Measurements from ENCODE around the gene KRTAP2-4. TPM values are rescaled to one million over a fixed set of nuclear protein-coding genes. Genes with fewer than 3 reads are reported as not detected.

Gene KRTAP2-4
- total and polyA plus RNA-seq, 4 experiments from 2014 or later, result not detected

GRCh38 chr17:41029633-41030245 lies 35.9 kb downstream of the KRTAP2-4 start, which contains the start of gene KRTAP1-4:
Gene KRTAP1-4, minus strand, starts transcription at chr17:41030195. Its CDS starts 117 bp downstream, at chr17:41030078.
- ChIA-PET CTCF (ENCODE audit: partially characterized antibody) (no interaction called here), POLR2A (ENCODE audit: partially characterized antibody) (no interaction called here)
- no peaks in the 10 kb centered on the region for H3K27me3 ChIP-seq (ENCODE audit: insufficient read depth, low read length)
- Mint-ChIP-seq H3K4me3 (no peak within 1 kb of the TSS), H3K4me1 (no peaks in the 10 kb centered on the region), H3K9me3 (no peaks in the 10 kb centered on the region), H3K27me3 (peaks cover 18 to 23% of the 10 kb centered on the region in 2 donors), H3K36me3 (no peaks in the 10 kb centered on the region), H3K27ac (no peak within 1 kb of the TSS)
- DNase-seq, result peak in 1 of 5 donors; percentile 15
- no peaks in the 10 kb centered on the region for H3K36me3 ChIP-seq (ENCODE audit: insufficient read depth, low read length)
- no peaks in the 10 kb centered on the region for H3K4me1 ChIP-seq (ENCODE audit: insufficient read depth, low read length)
- intact Hi-C loops (cut with micrococcal nuclease), result no loop called here
- H3K9me3 ChIP-seq (ENCODE audit: control insufficient read depth in 1 of 2, low read length in 2 of 2), result no peaks in the 10 kb centered on the region
- H3K4me3 ChIP-seq (ENCODE audit: low read length in 2 of 2), result no peak within 1 kb of the TSS
- no peak within 1 kb of the TSS for H3K27ac ChIP-seq (ENCODE audit: low read depth, low read length)

- H3K4me1 ChIP-seq (ENCODE audit: insufficient read depth, low read length), result no peaks in the 10 kb centered on the region
- H3K9me3 ChIP-seq (ENCODE audit: control insufficient read depth in 1 of 2, low read length in 2 of 2), result no peaks in the 10 kb centered on the region
- no peaks in the 10 kb centered on the region for H3K4me1 Mint-ChIP-seq
- no peaks in the 10 kb centered on the region for H3K27me3 ChIP-seq (ENCODE audit: insufficient read depth, low read length)
- no peak within 1 kb of the TSS for H3K4me3 Mint-ChIP-seq
- H3K36me3 ChIP-seq (ENCODE audit: insufficient read depth, low read length), result no peaks in the 10 kb centered on the region
- no peaks in the 10 kb centered on the region for H3K9me3 Mint-ChIP-seq
- intact Hi-C loops (cut with micrococcal nuclease), result no loop called here
- DNase-seq, result no peak
- peaks cover 17 to 25% of the 10 kb centered on the region in 2 donors for H3K27me3 Mint-ChIP-seq
- POLR2A ChIA-PET (ENCODE audit: partially characterized antibody), result no interaction called here
- H3K27ac Mint-ChIP-seq, result no peak within 1 kb of the TSS
- CTCF ChIA-PET (ENCODE audit: partially characterized antibody), result no interaction called here
- H3K27ac ChIP-seq (ENCODE audit: low read depth, low read length), result no peak within 1 kb of the TSS
- H3K4me3 ChIP-seq (ENCODE audit: low read length in 2 of 2), result no peak within 1 kb of the TSS
- no peaks in the 10 kb centered on the region for H3K36me3 Mint-ChIP-seq
Measured at GRCh38 chr17:41026715-41027471, 38.8 kb downstream of the KRTAP2-4 start, which contains the start of gene KRTAP1-5. Gene KRTAP1-5, minus strand, starts transcription at chr17:41027208. Its CDS starts 53 bp downstream, at chr17:41027155.

GRCh38 chr17:41024697-41025096 lies 41.0 kb downstream of the KRTAP2-4 start:
- Mint-ChIP-seq H3K4me3 (no peak overlapping the region), H3K36me3 (no peaks in the 10 kb centered on the region), H3K27me3 (peaks cover 14 to 16% of the 10 kb centered on the region in 2 donors), H3K27ac (no peak overlapping the region), H3K4me1 (no peaks in the 10 kb centered on the region), H3K9me3 (peaks cover 0 to 6% (median 3%) of the 10 kb centered on the region in 8 donors)
- H3K4me3 ChIP-seq (ENCODE audit: low read length in 2 of 2), result no peak overlapping the region
- no peak for DNase-seq
- H3K27ac ChIP-seq (ENCODE audit: low read depth, low read length), result no peak overlapping the region
- no peaks in the 10 kb centered on the region for H3K36me3 ChIP-seq (ENCODE audit: insufficient read depth, low read length)
- ChIA-PET CTCF (ENCODE audit: partially characterized antibody) (no interaction called here), POLR2A (ENCODE audit: partially characterized antibody) (no interaction called here)
- no peaks in the 10 kb centered on the region for H3K9me3 ChIP-seq (ENCODE audit: control insufficient read depth in 1 of 2, low read length in 2 of 2)
- intact Hi-C loops (cut with micrococcal nuclease), result no loop called here
- no peaks in the 10 kb centered on the region for H3K27me3 ChIP-seq (ENCODE audit: insufficient read depth, low read length)
- no peaks in the 10 kb centered on the region for H3K4me1 ChIP-seq (ENCODE audit: insufficient read depth, low read length)

GRCh38 chr17:41020336-41020735 lies 45.3 kb downstream of the KRTAP2-4 start:
- Mint-ChIP-seq H3K9me3 (peaks cover 0 to 6% (median 3%) of the 10 kb centered on the region in 8 donors), H3K36me3 (no peaks in the 10 kb centered on the region), H3K27me3 (peaks cover 7 to 10% of the 10 kb centered on the region in 2 donors), H3K27ac (no peak overlapping the region), H3K4me1 (no peaks in the 10 kb centered on the region), H3K4me3 (no peak overlapping the region)
- CTCF ChIA-PET (ENCODE audit: partially characterized antibody), result no interaction called here
- no peaks in the 10 kb centered on the region for H3K9me3 ChIP-seq (ENCODE audit: control insufficient read depth in 1 of 2, low read length in 2 of 2)
- POLR2A ChIA-PET (ENCODE audit: partially characterized antibody), result no interaction called here
- H3K27me3 ChIP-seq (ENCODE audit: insufficient read depth, low read length), result no peaks in the 10 kb centered on the region
- no peak overlapping the region for H3K27ac ChIP-seq (ENCODE audit: low read depth, low read length)
- intact Hi-C loops (cut with micrococcal nuclease), result no loop called here
- no peaks in the 10 kb centered on the region for H3K4me1 ChIP-seq (ENCODE audit: insufficient read depth, low read length)
- no peak overlapping the region for H3K4me3 ChIP-seq (ENCODE audit: low read length in 2 of 2)
- no peaks in the 10 kb centered on the region for H3K36me3 ChIP-seq (ENCODE audit: insufficient read depth, low read length)
- DNase-seq, result no peak

- Mint-ChIP-seq H3K36me3 (no peaks in the 10 kb centered on the region), H3K27me3 (peaks cover 8 to 10% of the 10 kb centered on the region in 2 donors), H3K4me3 (no peak overlapping the region), H3K27ac (no peak overlapping the region), H3K9me3 (peaks cover 0 to 6% (median 3%) of the 10 kb centered on the region in 8 donors), H3K4me1 (no peaks in the 10 kb centered on the region)
- POLR2A ChIA-PET (ENCODE audit: partially characterized antibody), result no interaction called here
- no peaks in the 10 kb centered on the region for H3K27me3 ChIP-seq (ENCODE audit: insufficient read depth, low read length)
- CTCF ChIA-PET (ENCODE audit: partially characterized antibody), result no interaction called here
- H3K4me1 ChIP-seq (ENCODE audit: insufficient read depth, low read length), result no peaks in the 10 kb centered on the region
- no peaks in the 10 kb centered on the region for H3K36me3 ChIP-seq (ENCODE audit: insufficient read depth, low read length)
- H3K4me3 ChIP-seq (ENCODE audit: low read length in 2 of 2), result no peak overlapping the region
- intact Hi-C loops (cut with micrococcal nuclease), result no loop called here
- H3K9me3 ChIP-seq (ENCODE audit: control insufficient read depth in 1 of 2, low read length in 2 of 2), result no peaks in the 10 kb centered on the region
- DNase-seq, result no peak
- no peak overlapping the region for H3K27ac ChIP-seq (ENCODE audit: low read depth, low read length)
Measured at GRCh38 chr17:41019415-41019814, 46.3 kb downstream of the KRTAP2-4 start.

GRCh38 chr17:41018541-41018940 lies 47.1 kb downstream of the KRTAP2-4 start:
- ChIA-PET CTCF (ENCODE audit: partially characterized antibody) (no interaction called here), POLR2A (ENCODE audit: partially characterized antibody) (no interaction called here)
- Mint-ChIP-seq H3K27me3 (peaks cover 7 to 8% of the 10 kb centered on the region in 2 donors), H3K4me3 (no peak overlapping the region), H3K36me3 (no peaks in the 10 kb centered on the region), H3K27ac (peak overlapping the region in 1 of 7 donors; percentile 66), H3K9me3 (peaks cover 0 to 6% (median 3%) of the 10 kb centered on the region in 8 donors), H3K4me1 (no peaks in the 10 kb centered on the region)
- H3K27me3 ChIP-seq (ENCODE audit: insufficient read depth, low read length), result no peaks in the 10 kb centered on the region
- no peak for DNase-seq
- H3K4me3 ChIP-seq (ENCODE audit: low read length in 2 of 2), result no peak overlapping the region
- H3K36me3 ChIP-seq (ENCODE audit: insufficient read depth, low read length), result no peaks in the 10 kb centered on the region
- intact Hi-C loops (cut with micrococcal nuclease), result no loop called here
- no peaks in the 10 kb centered on the region for H3K4me1 ChIP-seq (ENCODE audit: insufficient read depth, low read length)
- no peak overlapping the region for H3K27ac ChIP-seq (ENCODE audit: low read depth, low read length)
- H3K9me3 ChIP-seq (ENCODE audit: control insufficient read depth in 1 of 2, low read length in 2 of 2), result no peaks in the 10 kb centered on the region

GRCh38 chr17:41016578-41017215 lies 49.0 kb downstream of the KRTAP2-4 start:
- Mint-ChIP-seq H3K27me3 (peaks cover 7 to 8% of the 10 kb centered on the region in 2 donors), H3K4me1 (no peaks in the 10 kb centered on the region), H3K27ac (no peak overlapping the region), H3K36me3 (no peaks in the 10 kb centered on the region), H3K4me3 (no peak overlapping the region), H3K9me3 (peaks cover 0 to 5% (median 3%) of the 10 kb centered on the region in 8 donors)
- Histone ChIP-seq H3K4me1 (ENCODE audit: insufficient read depth, low read length) (no peaks in the 10 kb centered on the region), H3K27ac (ENCODE audit: low read depth, low read length) (no peak overlapping the region), H3K36me3 (ENCODE audit: insufficient read depth, low read length) (no peaks in the 10 kb centered on the region), H3K27me3 (ENCODE audit: insufficient read depth, low read length) (no peaks in the 10 kb centered on the region), H3K9me3 (ENCODE audit: control insufficient read depth in 1 of 2, low read length in 2 of 2) (no peaks in the 10 kb centered on the region), H3K4me3 (ENCODE audit: low read length in 2 of 2) (no peak overlapping the region)
- intact Hi-C loops (cut with micrococcal nuclease), result no loop called here
- POLR2A ChIA-PET (ENCODE audit: partially characterized antibody), result no interaction called here
- DNase-seq, result no peak
- CTCF ChIA-PET (ENCODE audit: partially characterized antibody), result no interaction called here
